ENCODE data around the gene WNT1.

- TF ChIP-seq GATA3 (IDR thresholded peaks at IDR 0.05; ENCODE audit: low read depth, low read length) (no peak), GATA2 (IDR thresholded peaks at IDR 0.05; ENCODE audit: low read depth, low read length) (no peak)
Observed at GRCh38 chr12:49031573-49032161, 53.5 kb downstream of the WNT1 start.

Data from SH-SY5Y (cell line).